PFSK-1 (cell line): Measurements from ENCODE around the gene C1orf232.

Source experiments
- FOXP2 ChIP-seq: optimal IDR thresholded peaks from 2 replicates; pipeline ENCODE3; 2011; ENCODE audit warnings: borderline replicate concordance, control low read depth, inconsistent platforms; ENCODE audit not compliant: insufficient read depth; ENCODE audit errors: extremely low read length, extremely low read depth
- REST ChIP-seq, 2 experiments: IDR thresholded peaks; 2 replicates each; pipeline versions ENCODE4 v1.6.1 to v1.8.0; 2011 to 2012; ENCODE audit warnings: low read depth in 2 of 2, low read length in 2 of 2, control low read depth in 1 of 2, inconsistent platforms in 1 of 2, mild to moderate bottlenecking in 1 of 2, moderate library complexity in 1 of 2; ENCODE audit not compliant: insufficient read depth in 1 of 2
- TAF1 ChIP-seq: IDR thresholded peaks from 2 replicates; pipeline ENCODE4 v1.6.1; 2012; ENCODE audit warnings: low read length, control low read depth, borderline replicate concordance; ENCODE audit not compliant: insufficient read depth

GRCh38 chr1:26203642-26204318 is 35.0 kb upstream of the C1orf232 start:
- TF ChIP-seq REST (IDR thresholded peaks at IDR 0.05; ENCODE audit: insufficient read depth in 1 of 2, low read depth in 2 of 2, low read length in 2 of 2) (no peak), TAF1 (no peak), FOXP2 (no peak)
